HG02943 (cell line): Measurements from ENCODE around the gene SLC25A17.
"Not testable (repeated sequence)": the region's sequence is repeated elsewhere in the genome, so short reads cannot be mapped to it uniquely, and the experiment has no call there.

Experiments
- ATAC-seq: cut with Tn5 transposase; IDR thresholded peaks from one replicate; pipeline ENCODE4 v1.9.1; 2021; ENCODE audit warnings: mild to moderate bottlenecking, low read depth, moderate library complexity; ENCODE audit not compliant: unreplicated experiment

The SLC25A17 gene, protein sequence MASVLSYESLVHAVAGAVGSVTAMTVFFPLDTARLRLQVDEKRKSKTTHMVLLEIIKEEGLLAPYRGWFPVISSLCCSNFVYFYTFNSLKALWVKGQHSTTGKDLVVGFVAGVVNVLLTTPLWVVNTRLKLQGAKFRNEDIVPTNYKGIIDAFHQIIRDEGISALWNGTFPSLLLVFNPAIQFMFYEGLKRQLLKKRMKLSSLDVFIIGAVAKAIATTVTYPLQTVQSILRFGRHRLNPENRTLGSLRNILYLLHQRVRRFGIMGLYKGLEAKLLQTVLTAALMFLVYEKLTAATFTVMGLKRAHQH

GRCh38 chr22:40818747-40819598 lies at the start of gene SLC25A17:
TSS of gene SLC25A17 (minus strand) at chr22:40819346. CDS start at chr22:40819248, 98 bp downstream.
- ATAC-seq: no peak

- not testable (repeated sequence) for ATAC-seq
These were observed 49.2 kb upstream of the SLC25A17 start for GRCh38 chr22:40868379-40868778.

DNA sequence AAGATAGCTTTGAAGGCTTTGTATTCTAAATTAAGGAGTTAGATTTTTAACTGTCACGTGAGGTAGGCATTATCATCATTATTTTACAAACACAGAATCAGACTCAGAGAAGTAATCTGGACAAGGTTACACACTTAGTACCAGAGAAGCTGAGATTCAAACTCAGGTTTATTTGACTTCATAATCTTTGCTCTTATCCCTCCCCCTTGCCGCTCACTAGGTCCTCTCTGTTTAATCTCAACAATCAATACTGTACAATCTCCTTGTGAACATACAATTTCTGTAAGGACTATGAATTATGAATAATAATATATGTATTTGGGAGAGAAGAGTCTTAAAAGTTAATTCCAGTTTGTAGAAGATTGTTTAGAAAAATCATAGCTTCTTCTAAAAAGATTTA lies 48.0 kb upstream of the SLC25A17 start:
- ATAC-seq: no peak

DNA sequence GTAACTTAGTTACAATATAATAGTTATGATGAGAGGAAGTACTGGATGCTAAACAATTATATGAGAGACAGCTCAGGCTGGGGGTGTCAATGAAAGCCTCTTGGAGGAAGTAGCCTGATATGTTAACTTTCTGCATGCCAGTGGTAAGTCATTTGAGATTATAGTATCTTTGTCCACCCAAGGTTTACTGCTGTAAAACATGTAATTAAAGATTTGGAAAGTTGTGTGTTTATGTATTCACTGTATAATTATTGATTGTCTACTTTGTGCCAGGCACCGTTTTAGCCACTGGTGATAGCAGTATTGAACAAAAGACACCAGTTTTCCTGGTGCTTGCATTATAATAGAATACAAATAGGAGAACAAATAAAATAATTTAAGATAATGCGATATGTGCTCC lies 43.4 kb upstream of the SLC25A17 start:
- no peak for ATAC-seq

GRCh38 chr22:40862013-40862412 lies 42.9 kb upstream of the SLC25A17 start, which contains the start of gene DNAJB7:
TSS of gene DNAJB7 (minus strand) at chr22:40862113. CDS start at chr22:40861994, 119 bp downstream.
- no peak for ATAC-seq

DNA sequence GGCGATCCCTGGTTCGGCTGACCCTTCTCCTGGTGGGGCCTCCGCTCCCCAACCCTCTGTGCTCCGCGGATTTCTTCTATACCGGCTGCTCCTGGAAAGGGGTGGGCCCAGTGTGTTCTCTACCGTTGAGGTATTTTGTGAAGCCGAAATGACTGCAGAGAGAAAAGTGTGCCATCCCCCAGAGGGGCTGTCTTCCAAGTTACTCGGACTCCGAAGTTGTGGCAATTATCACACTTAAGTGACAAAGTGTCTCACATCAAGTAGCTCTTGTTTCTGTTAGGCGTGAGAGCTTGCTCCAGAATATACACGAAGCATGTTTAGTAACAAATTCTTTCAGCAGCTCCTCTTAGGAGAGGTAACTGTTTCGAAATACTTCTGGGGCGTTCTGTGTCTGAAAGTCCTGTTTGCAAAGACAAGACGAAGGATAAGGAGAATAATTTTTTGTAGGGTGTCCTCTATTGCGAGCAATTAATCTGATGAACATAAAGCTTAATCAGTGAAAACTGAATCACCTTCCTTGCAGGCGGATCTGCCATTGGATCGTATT lies 38.2 kb upstream of the SLC25A17 start:
- ATAC-seq: no peak

DNA sequence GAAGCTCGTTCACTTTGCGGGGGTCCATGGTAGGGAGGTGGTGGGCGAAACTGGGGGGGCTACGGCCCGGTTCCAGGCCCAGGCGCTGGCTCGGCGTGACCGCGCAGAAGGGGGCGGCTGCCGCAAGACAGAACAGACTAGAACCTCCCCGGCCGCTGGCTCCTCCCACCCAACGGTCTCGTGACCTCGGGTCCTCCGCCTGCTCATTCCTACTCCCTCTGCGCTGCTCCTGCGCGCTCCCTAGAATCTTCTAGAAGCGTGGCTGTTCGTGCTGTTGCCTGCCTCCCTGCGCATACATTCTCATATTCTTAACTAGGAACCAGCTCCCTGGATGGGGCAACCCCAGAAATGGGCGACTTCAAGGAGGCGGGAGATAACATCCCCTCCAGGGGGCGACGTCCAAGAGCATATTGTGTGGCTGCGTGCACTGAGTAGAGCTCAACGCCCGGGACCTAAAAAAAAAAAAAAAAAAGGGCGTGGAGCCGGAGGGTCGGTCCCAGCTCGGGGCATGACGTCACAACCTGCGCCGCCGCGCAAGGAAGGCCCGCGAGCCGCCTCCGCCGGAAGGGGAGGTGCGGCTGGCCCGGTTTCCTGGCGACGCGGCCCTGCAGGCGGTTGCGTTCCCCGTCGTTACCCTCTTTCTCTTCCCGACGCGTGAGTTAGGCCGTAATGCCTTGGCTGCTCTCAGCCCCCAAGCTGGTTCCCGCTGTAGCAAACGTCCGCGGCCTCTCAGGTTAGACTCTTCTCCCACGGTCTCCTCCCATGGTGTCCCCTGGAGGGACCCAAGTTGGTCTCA lies 37.6 kb upstream of the SLC25A17 start, which contains the start of the genes ST13 and XPNPEP3:
Gene ST13 (minus strand): TSS at position 127 of the 796 bp plus-strand sequence. CDS start 99 bp downstream, at position 28.
Gene XPNPEP3 (plus strand): TSS at position 636 of the 796 bp plus-strand sequence. CDS start 34 bp downstream, at position 670.
- ATAC-seq: peak; percentile 85

DNA sequence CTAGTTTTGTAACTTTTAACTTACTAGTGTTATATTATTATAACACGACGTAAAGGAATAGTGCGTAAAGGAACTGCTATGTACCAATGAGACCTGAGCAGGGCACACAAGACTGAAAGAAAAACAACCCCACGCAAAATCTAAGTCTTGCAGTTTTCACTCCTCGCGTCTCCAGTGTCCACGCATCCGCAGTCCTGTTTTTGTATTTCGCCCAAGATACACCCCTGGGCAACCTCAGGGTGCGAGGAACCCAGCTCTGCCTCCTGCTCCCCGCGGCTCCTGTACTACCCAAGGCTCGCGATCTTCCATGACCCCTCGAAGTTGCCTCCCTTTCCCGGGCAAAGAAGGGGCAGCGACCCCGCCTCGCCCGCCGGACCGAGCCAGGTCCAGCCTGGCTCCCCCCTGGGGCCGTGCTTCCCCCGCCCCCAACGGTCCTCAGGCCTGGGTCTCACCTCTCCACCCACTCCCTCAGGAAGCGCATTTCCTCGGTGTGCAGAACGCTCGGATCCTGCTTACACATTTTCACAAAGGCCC lies 36.9 kb upstream of the SLC25A17 start:
- ATAC-seq: peak; percentile 17

GRCh38 chr22:40855071-40855978 lies 36.2 kb upstream of the SLC25A17 start:
- ATAC-seq: no peak

GRCh38 chr22:40853961-40854360 lies 34.8 kb upstream of the SLC25A17 start:
- ATAC-seq: no peak

GRCh38 chr22:40853333-40853732 lies 34.2 kb upstream of the SLC25A17 start:
- ATAC-seq: no peak

DNA sequence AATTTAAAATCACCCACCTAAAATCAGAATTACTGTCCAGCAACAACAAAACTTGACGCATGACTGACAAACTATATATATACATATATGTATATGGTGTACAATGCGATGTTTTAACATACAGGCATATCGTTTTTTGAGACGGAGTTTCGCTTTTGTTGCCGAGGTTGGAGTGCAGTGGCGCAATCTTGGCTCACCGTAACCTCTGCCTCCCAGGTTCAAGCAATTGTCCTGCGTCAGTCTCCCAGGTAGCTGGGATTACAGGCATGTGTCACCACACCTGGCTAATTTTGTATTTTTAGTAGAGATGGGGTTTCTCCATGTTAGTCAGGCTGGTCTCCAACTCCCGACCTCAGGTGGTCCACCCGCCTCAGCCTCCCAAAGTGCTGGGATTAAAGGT lies 26.7 kb upstream of the SLC25A17 start:
- not testable (repeated sequence) for ATAC-seq

- ATAC-seq: no peak
These were observed 25.8 kb upstream of the SLC25A17 start for GRCh38 chr22:40844951-40845350.

- no peak for ATAC-seq
These were observed 19.3 kb upstream of the SLC25A17 start for GRCh38 chr22:40838486-40838885.

GRCh38 chr22:40834619-40835018 lies 15.5 kb upstream of the SLC25A17 start:
- no peak for ATAC-seq

DNA sequence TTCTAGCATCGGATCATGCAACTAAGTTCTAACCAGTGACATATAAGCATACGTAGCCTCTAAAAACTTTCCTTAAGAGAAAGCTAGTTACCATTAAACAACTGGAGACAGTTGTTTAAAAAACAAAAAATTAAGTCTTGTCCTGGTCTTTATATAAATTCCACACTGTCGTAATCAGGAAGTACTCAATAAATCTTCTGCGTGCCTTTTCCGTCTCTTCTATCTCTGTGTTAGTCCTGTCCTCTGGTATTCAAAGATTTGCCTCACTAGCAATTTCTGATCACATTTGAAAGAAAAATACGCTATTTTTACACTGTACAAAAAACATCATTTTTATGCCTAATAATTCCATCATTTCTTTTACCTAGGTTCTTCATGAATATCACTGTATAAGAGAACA lies 10.0 kb upstream of the SLC25A17 start:
- ATAC-seq: no peak

DNA sequence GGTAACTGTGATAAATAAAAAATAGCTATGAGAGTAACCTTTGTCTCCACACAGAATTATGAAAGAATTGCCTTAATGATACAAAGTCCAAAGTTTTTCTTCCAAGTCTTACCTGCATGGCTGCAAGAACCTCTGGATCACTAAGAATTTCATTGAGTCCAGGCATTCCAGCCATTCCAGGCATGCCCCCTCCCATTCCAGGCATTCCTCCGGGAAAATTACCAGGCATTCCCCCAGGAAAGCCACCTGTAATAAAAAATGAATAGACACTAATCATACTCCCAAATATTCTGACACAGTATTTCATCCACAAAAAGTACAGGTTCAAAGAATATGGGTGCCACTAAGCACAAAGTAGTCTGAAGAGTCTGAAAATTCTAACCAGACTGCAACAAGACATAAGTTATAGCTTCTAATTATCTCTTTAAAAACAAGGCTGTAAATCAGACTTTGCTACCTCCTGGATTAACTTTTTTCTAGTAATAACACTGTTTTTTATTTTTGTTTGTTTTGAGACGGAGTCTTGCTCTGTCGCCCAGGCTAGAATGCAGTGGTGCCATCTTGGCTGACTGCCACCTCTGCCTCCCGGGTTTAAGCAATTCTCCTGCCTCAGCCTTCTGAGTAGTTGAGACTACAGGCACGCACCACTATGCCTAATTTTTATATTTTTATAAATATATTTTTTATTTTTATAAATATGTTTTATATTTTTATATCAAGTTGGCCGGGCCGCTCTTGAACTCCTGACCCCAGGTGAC lies 8.0 kb upstream of the SLC25A17 start:
- no peak for ATAC-seq

GRCh38 chr22:40826292-40826691 lies 7.1 kb upstream of the SLC25A17 start:
- ATAC-seq: not testable (repeated sequence)
